GM12878 (cell line): ENCODE data around the gene DMAC2. TPM values are rescaled to one million over a fixed set of nuclear protein-coding genes. Genes with fewer than 3 reads are reported as not detected.

Source experiments
- CUX1 ChIP-seq: IDR thresholded peaks from 2 replicates; pipeline ENCODE4 v1.6.1; 2012; ENCODE audit warnings: improper control_type of control experiment, low read depth, low read length; ENCODE audit not compliant: insufficient replicate concordance
- FOXK2 ChIP-seq: fragments of 450-650 bp; IDR thresholded peaks from 2 replicates; pipeline ENCODE4 v1.6.1; 2017; ENCODE audit warnings: mild to moderate bottlenecking, moderate library complexity
- IKZF1 ChIP-seq: fragments of 450-650 bp; conservative IDR thresholded peaks from 2 replicates; pipeline ENCODE4 v1.6.1; 2017; ENCODE audit warnings: antibody characterized with exemption, mild to moderate bottlenecking
- IKZF2 ChIP-seq, 2 experiments: fragments of 450-650 bp; IDR thresholded peaks; 2 replicates each; pipeline ENCODE4 v1.6.1; 2017; ENCODE audit warnings: mild to moderate bottlenecking in 2 of 2, moderate library complexity in 2 of 2
- JUNB ChIP-seq: IDR thresholded peaks from 2 replicates; pipeline ENCODE4 v1.6.1; 2016; ENCODE audit warnings: antibody characterized with exemption, mild to moderate bottlenecking
- LARP7 ChIP-seq: fragments of 450-650 bp; IDR thresholded peaks from 2 replicates; pipeline ENCODE4 v1.6.1; 2017; ENCODE audit warnings: mild to moderate bottlenecking
- NFYA ChIP-seq: IDR thresholded peaks from 2 replicates; pipeline ENCODE4 v1.6.1; 2011; ENCODE audit warnings: low read depth, mild to moderate bottlenecking, low read length, improper control_type of control experiment, borderline replicate concordance
- NFYB ChIP-seq: IDR thresholded peaks from 2 replicates; pipeline ENCODE4 v1.6.1; 2011; ENCODE audit warnings: low read depth, mild to moderate bottlenecking, low read length, improper control_type of control experiment, moderate library complexity; ENCODE audit not compliant: insufficient read depth
- PAX5 ChIP-seq: IDR thresholded peaks from 2 replicates; pipeline ENCODE4 v1.6.1; 2011; ENCODE audit warnings: low read depth, low read length, borderline replicate concordance
- SIX5 ChIP-seq: IDR thresholded peaks from 2 replicates; pipeline ENCODE4 v1.6.1; 2011; ENCODE audit warnings: mild to moderate bottlenecking, low read depth, low read length, moderate library complexity; ENCODE audit not compliant: severe bottlenecking
- SMAD5 ChIP-seq: IDR thresholded peaks from 2 replicates; pipeline ENCODE4 v1.6.1; 2016; ENCODE audit warnings: antibody characterized with exemption, low read depth
- SREBF1 ChIP-seq: IDR thresholded peaks from 2 replicates; pipeline ENCODE4 v1.6.1; 2012; ENCODE audit warnings: mild to moderate bottlenecking, low read length
- SREBF2 ChIP-seq: IDR thresholded peaks from 2 replicates; pipeline ENCODE4 v1.6.1; 2012; ENCODE audit warnings: mild to moderate bottlenecking, low read length
- SUPT20H ChIP-seq: IDR thresholded peaks from 2 replicates; pipeline ENCODE4 v1.6.1; 2011; ENCODE audit warnings: low read depth, mild to moderate bottlenecking, low read length, moderate library complexity, borderline replicate concordance; ENCODE audit not compliant: control insufficient read depth
- TCF3 ChIP-seq: IDR thresholded peaks from 2 replicates; pipeline ENCODE4 v1.6.1; 2012; ENCODE audit warnings: low read depth, mild to moderate bottlenecking, low read length, borderline replicate concordance; ENCODE audit not compliant: insufficient read depth
- YY1 ChIP-seq: IDR thresholded peaks from 2 replicates; pipeline ENCODE4 v1.6.1; 2011; ENCODE audit warnings: low read depth, mild to moderate bottlenecking, low read length
- ZNF207 ChIP-seq: fragments of 450-650 bp; IDR thresholded peaks from 2 replicates; pipeline ENCODE4 v1.6.1; 2014; ENCODE audit warnings: antibody characterized with exemption, mild to moderate bottlenecking, borderline replicate concordance
- polyA plus RNA-seq, 11 experiments: library from polyadenylated mRNA; depleted of rRNA in 4 of 11; unstranded in 6 of 11; stranded (reverse) in 5 of 11; fragments of >200 nt; fragmentation: Nextera tagmentation in 4 of 11; fragmentation: Illumina TruSeq in 1 of 11; extraction: Ambion mirVana in 4 of 11; extraction: Trizol in 1 of 11; gene quantifications; 1 replicate in 1 of 11; 2 replicates in 10 of 11; pipeline versions ENCODE4 v1.2.1 to v1.2.3, GENCODE V29; 2011 to 2016; ENCODE audit warnings: inconsistent platforms in 2 of 11, missing spikeins in 2 of 11, low read depth in 1 of 11
- total RNA-seq, 4 experiments: library from RNA; depleted of rRNA in 3 of 4; stranded (reverse); fragments of >200 nt in 3 of 4; fragmentation: Illumina TruSeq in 1 of 4; extraction: Trizol in 1 of 4; gene quantifications; 2 replicates each; pipeline versions ENCODE4 v1.2.1 to v1.2.3, GENCODE V29; 2013 to 2021
- TF ChIP-seq, protein P1 (sequence below): fragments of 450-650 bp; IDR thresholded peaks from 2 replicates; pipeline ENCODE4 v1.6.1; 2017; ENCODE audit warnings: mild to moderate bottlenecking
- TF ChIP-seq, protein P2 (sequence below): IDR thresholded peaks from 2 replicates; pipeline ENCODE4 v1.6.1; 2012; ENCODE audit warnings: mild to moderate bottlenecking, low read depth, low read length

The DMAC2 gene
- total and polyA plus RNA-seq, 10 of the 15 experiments (the other 5 are each of a cell fraction or from before 2014, with no cell fraction given) = 10.8 to 57.2 (median 42.7) TPM

DNA sequence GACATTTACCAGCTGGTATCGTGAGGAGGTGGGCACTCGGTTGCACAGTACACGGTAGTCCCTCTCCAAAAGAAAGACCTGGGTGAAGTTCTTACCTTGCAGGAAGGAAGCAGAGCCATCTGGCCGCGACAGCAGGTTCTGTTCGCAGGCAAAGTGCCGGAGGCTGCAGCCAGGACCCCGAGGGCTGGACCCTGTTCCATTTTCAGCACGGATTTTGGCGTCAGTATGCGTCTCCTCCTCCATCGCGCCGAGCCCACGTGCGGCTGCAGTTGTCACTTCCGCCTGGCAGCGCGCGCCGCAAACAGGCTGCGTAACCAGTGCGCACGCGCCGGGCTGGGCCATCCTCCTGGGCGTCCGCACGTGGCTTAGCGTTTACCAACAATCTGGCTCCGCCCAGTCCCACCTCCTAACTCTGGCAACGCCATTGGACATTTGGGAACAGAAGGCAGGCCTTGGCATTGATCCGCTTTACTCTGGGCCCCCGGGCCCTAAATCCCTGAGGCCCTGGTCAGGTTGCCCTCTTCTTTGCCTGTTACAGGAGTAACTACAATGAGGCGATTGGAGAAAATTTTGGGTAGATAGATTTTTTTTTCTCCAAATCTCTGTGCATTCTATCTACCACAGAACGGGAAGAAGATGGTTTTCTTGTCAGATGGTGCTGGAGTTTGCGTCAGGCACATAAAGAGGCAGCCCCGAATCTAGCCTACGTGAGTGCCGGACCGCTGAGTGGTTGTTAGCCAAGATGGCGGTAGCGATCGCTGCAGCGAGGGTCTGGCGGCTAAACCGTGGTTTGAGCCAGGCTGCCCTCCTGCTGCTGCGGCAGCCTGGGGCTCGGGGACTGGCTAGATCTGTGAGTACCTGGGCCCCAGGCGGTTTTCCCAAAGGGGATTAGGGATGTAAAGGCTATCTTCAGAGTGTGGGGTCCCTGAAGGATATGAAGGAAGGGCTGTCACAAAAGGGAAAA, 42.3 kb downstream of the DMAC2 start, which contains the start of the genes BCKDHA and EXOSC5 (continued):
- TF ChIP-seq YY1 (peak; percentile 95), SMAD5 (peak; percentile 45; the same call in 1 of the 2 replicates), CUX1 (no peak), PAX5 (no peak), SUPT20H (no peak), FOXK2 (peak; percentile 94), JUNB (no peak), NFYA (no peak), SIX5 (no peak), NFYB (peak; percentile 41; the same call in 1 of the 2 replicates), LARP7 (peak; percentile 29; the same call in 1 of the 2 replicates), IKZF1 (peak; percentile 74), ZNF207 (peak; percentile 71; the same call in 1 of the 2 replicates), SREBF1 (no peak), TCF3 (no peak), IKZF2 (IDR thresholded peaks at IDR 0.05) (no peak), SREBF2 (no peak)
- TF ChIP-seq, protein P1, sequence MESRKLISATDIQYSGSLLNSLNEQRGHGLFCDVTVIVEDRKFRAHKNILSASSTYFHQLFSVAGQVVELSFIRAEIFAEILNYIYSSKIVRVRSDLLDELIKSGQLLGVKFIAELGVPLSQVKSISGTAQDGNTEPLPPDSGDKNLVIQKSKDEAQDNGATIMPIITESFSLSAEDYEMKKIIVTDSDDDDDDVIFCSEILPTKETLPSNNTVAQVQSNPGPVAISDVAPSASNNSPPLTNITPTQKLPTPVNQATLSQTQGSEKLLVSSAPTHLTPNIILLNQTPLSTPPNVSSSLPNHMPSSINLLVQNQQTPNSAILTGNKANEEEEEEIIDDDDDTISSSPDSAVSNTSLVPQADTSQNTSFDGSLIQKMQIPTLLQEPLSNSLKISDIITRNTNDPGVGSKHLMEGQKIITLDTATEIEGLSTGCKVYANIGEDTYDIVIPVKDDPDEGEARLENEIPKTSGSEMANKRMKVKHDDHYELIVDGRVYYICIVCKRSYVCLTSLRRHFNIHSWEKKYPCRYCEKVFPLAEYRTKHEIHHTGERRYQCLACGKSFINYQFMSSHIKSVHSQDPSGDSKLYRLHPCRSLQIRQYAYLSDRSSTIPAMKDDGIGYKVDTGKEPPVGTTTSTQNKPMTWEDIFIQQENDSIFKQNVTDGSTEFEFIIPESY = peak; percentile 95
- TF ChIP-seq, protein P2, sequence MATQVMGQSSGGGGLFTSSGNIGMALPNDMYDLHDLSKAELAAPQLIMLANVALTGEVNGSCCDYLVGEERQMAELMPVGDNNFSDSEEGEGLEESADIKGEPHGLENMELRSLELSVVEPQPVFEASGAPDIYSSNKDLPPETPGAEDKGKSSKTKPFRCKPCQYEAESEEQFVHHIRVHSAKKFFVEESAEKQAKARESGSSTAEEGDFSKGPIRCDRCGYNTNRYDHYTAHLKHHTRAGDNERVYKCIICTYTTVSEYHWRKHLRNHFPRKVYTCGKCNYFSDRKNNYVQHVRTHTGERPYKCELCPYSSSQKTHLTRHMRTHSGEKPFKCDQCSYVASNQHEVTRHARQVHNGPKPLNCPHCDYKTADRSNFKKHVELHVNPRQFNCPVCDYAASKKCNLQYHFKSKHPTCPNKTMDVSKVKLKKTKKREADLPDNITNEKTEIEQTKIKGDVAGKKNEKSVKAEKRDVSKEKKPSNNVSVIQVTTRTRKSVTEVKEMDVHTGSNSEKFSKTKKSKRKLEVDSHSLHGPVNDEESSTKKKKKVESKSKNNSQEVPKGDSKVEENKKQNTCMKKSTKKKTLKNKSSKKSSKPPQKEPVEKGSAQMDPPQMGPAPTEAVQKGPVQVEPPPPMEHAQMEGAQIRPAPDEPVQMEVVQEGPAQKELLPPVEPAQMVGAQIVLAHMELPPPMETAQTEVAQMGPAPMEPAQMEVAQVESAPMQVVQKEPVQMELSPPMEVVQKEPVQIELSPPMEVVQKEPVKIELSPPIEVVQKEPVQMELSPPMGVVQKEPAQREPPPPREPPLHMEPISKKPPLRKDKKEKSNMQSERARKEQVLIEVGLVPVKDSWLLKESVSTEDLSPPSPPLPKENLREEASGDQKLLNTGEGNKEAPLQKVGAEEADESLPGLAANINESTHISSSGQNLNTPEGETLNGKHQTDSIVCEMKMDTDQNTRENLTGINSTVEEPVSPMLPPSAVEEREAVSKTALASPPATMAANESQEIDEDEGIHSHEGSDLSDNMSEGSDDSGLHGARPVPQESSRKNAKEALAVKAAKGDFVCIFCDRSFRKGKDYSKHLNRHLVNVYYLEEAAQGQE = no peak
